Globus pallidus (tissue), 1 donor: ENCODE measurements around the gene PSMC3.

Experiments used
- DNase-seq: peaks from one replicate; pipeline ENCODE4 v3.0.0-alpha.2; 2015; ENCODE audit warnings: low spot score

Gene PSMC3

DNA sequence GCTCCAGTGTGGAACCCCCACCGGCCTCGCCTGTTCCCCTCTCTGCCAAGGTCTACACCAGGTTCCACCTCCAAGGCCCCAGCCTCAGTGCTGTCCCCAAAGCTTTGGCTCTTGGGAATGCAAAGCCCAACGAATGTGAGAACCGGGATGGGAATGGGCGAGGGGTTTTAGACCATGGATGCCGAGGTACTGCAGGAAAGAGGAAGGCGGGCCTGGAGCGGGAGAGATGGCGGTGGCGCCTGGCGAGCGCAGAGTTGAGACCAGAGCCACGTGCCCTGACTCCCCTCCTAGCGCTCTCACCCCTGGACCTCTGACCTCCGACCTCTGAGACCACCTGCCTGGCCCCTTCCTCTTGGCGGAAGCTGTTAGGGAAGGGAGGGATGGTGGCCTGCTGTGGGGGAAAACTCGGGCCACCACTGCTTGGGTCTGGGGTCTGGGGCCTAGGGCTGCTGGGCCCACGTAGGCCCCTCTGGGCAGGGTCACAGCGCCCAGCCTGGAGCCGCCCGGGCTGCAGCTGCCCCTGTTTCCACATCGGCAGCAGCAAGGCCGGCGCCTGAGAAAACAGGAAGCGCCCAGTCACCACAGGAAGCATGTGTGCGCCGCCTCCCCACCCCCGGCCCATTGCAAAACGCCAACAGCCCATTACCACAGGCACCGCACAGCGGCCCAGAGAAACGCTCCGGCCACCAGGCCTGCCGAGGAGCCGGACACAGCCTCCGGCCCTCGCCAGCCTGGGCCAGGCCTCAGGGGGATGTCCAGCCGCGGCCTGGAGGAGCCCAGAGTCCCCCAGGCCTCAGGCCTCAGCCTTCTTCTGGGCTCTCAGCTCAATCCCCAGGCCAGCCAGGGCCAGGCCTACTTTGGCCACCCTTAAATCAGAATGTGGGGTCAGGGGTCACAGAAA is 31.7 kb downstream of the PSMC3 start:
- DNase-seq: no peak

DNA sequence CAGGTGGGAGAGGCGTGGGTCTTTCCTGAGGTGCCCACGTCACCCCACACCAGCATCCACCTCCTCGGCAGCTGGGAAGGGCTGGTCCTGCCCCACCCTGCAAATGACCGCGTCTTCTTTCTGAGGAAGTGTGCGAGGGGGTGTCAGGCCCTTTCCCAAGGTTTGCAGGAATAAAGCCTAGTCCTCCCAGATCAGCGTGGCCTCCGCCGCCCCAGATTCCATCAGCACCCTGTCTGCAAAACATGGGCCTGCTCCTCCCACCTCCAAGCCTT is 32.3 kb downstream of the PSMC3 start:
- DNase-seq: no peak

DNA sequence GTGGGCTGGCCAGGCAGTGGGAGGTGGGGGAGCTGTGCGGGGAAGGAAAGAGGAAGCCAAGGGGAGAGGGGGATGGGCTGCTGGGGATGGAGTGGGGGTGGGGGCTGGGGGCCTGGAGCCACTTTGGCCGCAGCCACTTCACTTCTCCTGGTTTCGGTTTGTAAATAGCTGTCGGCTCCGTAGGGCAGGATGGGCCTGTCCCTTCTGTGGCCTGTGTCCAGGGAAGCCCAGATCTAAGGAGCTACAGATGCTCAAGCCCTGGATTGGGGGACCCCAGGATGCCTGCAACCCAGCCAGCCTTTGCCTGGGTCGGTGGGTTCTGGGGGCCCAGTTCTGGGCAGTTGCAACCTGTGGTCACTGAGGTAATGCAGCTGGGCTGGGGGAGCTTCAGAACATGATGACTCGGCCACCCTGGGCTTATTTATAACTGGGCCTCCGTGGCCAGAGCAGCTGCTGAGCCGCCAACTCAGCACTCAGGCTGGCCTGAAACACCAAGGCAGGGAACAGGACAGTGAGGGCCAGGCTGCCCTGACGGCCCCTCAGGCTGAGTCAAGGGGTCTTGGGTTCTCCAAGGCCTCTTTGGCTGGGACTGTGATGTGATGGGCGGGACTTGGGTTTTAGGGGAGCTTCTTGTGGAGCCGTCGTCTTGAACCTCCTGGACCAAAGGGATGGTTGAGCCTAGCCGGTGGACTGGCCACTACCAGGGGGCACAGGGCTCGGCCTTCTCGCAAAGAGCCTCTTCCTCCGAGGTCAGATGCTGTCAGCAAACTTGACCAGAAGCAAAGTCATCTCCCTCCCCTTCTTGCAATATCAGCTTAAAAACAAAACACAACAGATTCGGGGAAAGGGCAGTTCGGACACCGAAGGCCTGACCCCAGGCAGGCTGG is 32.8 kb downstream of the PSMC3 start:
- no peak for DNase-seq

- no peak for DNase-seq
Observed at GRCh38 chr11:47392546-47393162, 33.6 kb downstream of the PSMC3 start.

DNA sequence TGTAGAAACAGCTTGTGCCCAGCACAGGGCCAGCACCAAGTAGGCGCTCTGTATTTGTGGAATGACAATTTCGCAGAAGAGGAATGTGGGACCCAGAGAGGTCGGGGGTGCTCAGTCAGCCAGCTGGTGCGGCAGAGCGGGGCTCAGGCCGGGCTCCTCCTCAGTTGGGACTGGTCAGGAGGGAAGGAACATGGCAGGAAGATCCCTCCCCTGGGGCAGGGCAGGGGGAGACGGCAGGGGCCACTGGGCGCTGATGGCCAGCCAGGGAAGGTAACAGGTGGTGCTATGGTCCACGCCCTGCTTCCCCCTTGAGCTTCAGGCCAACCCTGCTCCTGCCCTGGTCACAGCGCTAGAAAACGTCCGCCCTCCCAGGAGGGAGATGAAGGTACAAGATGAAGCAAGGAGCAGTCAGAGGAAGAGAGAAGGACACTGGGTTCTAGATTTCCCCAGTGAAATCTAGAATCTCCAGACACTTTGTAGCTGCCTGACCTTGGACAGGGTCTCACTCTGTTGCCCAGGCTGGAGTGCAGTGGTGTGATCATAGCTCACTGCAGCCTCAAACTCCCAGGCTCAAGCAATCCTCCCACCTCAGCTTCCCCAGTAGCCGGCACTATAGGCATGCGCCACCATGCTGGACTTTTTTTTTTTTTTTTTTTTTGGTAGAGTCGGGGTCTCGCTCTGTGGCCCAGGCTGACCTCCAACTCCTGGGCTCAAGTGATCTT is 34.4 kb downstream of the PSMC3 start:
- no peak for DNase-seq

GRCh38 chr11:47391077-47391583 is 35.1 kb downstream of the PSMC3 start:
- no peak for DNase-seq

- no peak for DNase-seq
Observed at GRCh38 chr11:47390422-47390760, 35.8 kb downstream of the PSMC3 start.

- DNase-seq: no peak
Observed at GRCh38 chr11:47389577-47390421, 36.4 kb downstream of the PSMC3 start.

DNA sequence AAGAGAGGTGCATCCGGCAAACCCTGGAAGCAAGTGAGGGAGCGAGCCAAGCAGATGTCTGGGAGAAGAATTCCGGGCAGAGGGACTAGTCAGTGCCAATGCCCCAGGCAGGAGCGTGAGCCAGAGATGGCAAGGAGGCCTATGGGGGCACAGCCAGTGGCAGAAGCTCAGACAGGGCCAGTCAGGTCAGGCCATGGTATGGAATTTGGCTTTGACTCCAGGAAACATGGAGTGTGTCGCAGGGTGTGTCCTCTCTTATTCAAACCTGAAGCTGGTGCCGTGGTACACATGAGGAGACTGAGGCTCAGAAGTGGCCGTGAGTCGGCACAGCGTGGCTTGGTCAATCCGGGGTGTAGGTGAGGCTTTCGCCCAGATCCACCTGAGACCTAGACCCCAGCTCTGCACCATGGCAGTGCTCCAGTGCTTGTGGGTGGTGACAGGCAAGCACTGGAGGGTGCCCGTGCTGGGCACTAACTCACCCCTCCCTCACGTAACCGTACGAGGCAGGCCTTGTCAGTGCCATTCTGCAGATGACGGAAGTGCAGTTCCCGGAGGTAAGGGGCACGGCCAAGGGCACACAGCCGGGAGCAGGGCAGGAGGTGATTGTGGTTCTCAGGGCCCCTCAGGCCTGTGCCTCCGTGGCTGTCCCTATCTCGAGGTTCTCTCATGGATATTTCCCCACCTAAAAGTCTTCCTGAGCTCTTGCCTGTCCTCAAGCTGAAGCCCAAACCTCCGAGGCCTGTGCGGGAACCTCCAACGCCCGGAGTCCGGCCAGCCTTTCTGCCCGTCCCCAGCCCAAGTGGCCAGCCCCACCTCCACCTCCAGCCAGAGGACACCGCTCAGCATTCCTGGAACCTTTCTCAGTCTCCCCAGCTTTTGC is 37.3 kb downstream of the PSMC3 start:
- DNase-seq: no peak

DNA sequence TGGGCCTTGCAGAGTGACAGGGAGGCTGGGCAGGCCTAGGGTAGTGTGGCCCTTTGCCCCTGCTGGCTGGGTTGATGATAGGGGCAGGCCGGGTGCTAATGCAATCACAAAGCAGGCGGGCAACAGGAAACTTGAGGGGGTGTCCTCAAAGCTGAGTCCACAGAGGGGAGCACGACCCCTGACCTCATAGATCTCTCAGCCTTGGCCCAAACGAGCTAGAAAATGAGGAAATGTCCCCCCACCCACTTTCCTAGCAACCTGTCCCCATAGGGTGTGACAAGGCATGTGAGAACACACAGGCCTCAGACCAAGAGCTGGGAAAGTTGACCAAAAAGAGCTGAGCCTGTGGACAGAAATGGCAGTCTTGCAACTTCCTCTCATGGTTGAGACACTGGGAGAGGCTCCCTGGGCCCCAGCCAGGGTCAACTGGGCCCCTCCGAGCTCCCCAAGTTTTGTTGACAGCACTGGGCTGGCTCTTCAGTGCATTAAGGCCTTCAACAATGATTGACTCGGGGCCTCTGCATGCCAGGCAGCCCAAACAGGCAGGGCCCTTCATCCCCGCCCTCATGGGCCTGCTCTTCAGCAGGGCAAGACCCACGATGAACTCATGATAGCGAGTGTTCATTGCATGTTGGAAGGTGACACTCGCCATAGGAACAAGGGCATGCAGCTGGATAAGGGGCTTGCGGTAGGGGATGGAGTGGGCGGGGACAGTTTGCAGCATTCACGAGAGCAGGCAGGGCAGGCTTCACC is 38.1 kb downstream of the PSMC3 start:
- DNase-seq: no peak

GRCh38 chr11:47384498-47384897 is 41.7 kb downstream of the PSMC3 start:
- DNase-seq: no peak

DNA sequence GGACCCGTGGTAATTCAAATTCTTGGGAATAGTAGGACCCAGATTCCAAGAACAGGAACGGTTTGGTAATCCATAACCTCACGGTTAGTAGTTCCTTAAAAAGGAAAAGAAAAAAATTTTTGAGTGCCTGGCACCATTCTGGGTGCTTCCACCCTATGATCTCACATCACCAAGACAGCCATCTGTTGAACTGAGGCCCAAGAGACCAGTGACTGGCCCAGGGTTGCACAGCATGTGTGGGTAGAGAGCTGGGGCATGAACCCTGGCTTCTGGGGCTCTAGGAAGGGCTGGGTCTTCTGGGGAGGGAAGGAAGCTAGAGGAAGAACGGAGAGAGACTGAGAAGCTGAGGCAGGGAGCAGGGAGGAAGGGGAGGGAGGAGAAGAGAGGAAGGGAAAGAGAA is 43.2 kb downstream of the PSMC3 start:
- no peak for DNase-seq

DNA sequence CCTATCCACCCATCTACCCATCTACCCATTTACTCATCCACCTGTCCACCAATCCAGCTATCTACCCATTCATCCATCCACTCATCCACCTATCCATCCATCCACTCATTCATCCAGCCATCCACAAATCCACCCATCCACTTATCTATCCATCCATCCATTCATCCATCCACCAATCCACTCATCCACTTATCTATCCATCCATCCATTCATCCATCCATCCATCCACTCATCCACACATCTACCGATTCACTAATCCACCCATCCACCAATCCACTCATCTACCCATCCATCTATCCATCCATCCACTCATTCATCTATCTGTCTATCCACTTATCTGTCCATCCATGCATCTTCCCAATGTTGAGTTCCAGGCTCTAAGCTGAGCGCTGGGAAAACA is 46.2 kb downstream of the PSMC3 start:
- no peak for DNase-seq

DNA sequence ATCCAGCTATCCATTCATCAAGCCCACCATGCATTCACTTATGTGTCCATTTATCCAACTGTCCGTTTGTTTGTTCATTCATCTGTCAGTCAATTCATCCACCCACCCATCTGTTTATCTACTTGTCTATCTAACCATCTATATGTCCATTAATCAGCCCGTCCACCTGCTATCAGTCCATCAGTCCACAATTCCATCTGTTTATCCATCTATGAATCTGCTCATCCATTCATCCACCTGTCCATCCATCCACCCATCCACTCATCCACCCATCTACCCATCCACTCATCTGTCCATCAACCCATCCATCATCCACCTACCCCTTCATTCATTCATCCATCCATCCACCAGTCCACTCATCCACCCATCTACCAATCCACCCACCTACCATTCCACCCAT is 46.9 kb downstream of the PSMC3 start:
- no peak for DNase-seq

DNA sequence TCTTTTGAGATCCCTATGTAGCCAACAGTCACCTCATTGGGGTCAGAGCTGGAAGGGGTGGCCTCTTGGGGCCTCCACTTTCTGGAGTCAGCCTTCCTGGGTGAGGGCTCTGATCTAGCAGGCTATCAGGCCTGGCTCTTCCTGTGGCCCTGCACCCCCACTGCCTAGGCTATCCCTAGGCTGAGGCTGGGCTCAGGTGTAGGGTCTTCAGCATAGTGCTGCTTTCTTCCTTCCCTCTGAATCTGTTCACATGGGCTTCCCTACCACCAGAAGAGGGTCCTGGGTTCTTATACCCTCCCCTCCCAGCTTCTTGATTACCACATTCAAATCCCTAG is 47.4 kb downstream of the PSMC3 start:
- DNase-seq: no peak

DNA sequence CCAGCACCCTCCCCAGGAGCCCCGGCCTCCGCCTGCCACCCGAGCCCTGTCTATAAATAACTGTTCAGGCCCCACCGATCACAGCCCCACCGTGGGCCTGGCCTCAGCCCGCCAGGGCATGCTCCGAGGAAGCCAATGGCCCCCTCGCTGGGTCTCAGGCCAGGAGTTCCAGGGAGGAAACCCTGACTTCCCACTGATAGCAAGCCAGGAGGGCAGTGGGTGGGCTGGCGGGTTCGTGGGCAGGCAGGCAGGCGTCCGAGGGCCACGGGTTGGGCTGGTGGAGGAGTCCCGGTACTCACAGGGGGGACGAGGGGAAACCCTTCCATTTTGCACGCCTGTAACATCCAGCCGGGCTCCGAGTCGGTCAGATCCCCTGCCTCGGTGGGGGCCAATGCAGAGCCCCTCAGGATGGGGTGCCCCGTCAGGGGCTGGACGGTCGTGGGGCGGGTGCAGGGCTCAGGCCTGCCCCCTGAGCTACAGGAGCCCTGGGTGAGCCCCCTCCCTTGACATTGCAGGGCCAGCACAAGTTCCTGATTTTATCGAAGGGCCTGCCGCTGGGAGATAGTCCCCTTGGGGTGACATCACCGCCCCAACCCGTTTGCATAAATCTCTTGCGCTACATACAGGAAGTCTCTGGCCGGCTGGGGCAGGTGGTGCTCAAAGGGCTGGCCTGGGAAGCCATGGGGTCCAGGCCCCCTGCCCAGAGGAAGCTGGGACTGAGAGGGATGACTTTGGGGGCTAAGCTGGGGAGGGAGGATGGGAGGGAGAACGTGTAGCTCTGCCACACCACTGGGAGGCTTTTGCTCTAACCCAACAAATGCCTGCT is 48.0 kb downstream of the PSMC3 start, which contains the start of gene SPI1:
Gene SPI1 (minus strand): TSS at position 538 of the 826 bp plus-strand sequence. CDS start 194 bp downstream, at position 344.
- no peak for DNase-seq

GRCh38 chr11:47377571-47378009 is 48.6 kb downstream of the PSMC3 start:
- no peak for DNase-seq
